OCI-LY3 (cell line): Measurements from ENCODE around the gene CAMTA1.

Source experiments
- CTCF ChIP-seq: fragments of 200-600, 300-600 bp; sonication (generic); IDR thresholded peaks from 2 replicates; pipeline ENCODE4 v1.5.1; 2014; ENCODE audit warnings: antibody characterized with exemption, low read length, low read depth
- EZH2phosphoT487 ChIP-seq: fragments of 200-600 bp; shearing (Covaris generic); IDR thresholded peaks from 2 replicates; pipeline ENCODE4 v1.6.1; 2018; ENCODE audit warnings: antibody characterized with exemption, mixed run types, low read depth

- TF ChIP-seq CTCF: no peak
- no peak for TF ChIP-seq EZH2phosphoT487
Measured at GRCh38 chr1:7610106-7610731, 825.0 kb downstream of the CAMTA1 start.
